ENCODE data around the gene HIVEP3.
A peak's percentile ranks its signal among the peaks of the same experiment; 100 is the strongest.

HIVEP3 gene

DNA sequence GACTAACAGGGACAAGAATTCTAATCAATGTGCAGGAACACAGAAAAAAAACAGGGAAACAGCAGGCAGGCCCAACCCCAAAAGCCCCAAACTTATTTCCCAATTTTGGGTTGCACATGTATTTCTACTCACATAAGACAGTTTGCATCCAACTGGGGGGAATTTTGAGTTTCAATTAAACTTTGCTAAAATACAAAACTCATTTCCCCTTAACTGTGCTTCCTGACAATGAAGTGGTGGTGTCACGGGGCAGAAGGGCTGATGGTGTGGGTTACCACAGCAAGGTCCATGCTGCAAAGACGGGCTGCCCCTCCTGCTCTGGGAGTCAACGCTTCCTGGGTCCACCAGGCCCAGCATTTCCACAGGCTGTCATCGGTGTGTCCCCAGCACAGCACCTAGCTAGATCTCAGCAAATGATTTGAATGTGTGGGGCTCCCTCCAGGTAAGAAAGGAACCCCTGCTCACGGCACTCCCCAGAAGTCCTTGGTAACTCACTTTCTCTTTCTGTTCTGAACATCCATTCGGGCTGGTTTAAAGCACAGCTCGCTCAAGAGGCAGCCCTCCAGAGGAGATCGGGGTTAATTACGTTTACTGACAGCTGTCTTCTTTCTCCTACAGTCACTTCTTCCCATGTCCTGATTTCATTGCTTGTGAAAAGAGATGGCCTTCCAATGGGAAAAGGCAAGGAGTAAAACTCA is 27.4 kb downstream of the HIVEP3 start:
- DNase-seq = peak; percentile 55

GRCh38 chr1:41890825-41891198 is 27.9 kb downstream of the HIVEP3 start:
- peak; percentile 6 for DNase-seq

DNA sequence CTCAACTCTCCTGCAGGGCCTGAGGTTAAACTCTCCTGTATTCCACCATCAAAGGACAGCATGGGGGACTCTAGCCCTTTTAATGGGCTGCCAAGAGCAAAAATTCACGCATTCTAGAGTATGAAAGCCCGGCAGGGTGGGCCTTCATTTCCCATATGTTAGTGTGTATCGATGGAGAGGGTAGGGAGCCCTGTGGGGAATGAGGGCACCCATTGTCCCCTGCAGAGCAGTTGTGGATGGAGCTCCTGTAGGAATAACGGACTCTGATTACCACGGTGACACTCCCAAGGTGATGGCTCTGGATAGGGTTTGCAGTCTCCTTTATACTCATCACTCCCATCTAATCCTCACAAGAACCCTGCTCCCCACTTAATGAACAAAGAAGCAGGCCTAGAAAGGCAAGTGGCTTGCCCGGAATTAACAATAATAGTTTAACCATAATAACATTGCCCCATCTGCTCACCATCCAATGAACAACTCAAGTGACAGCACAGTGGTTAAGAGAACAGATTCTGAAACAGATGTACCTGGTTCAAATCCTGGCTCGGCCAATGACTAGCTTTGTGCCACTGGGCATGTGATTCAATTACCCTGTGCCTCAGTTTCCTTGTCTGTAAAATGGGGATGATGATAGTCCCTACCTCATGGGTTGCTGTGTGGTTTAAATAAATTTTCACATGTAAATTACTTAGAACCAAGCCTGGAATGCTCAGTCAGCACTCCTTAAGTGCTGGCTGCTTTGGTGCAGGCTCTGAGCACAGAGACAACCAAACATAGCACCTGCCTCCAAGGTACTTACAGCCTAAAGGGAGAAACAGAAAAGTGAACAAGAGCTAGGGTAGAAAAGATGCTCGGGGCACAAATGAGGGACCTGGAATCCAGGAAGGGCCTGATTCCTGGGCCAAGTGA is 29.0 kb downstream of the HIVEP3 start:
- DNase-seq = peak; percentile 88

DNA sequence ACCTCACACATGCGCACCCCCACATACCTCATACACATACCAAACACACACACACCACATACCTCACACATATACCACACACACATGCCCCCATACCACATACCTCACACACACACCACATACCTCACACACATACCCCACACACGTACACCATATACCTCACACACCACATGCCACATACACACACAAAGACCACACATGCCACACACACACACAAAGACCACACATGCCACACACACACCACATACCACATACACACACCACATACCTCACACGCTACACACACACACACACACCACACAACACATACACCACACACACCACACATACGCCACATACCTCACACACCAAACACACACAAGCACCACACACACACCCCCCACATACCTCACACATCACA is 30.0 kb downstream of the HIVEP3 start:
- DNase-seq = no peak

- no peak for DNase-seq
These were observed 31.4 kb downstream of the HIVEP3 start for GRCh38 chr1:41887365-41887764.

- DNase-seq = no peak
These were observed 34.2 kb downstream of the HIVEP3 start for GRCh38 chr1:41884256-41885230.

- DNase-seq = no peak
These were observed 35.2 kb downstream of the HIVEP3 start for GRCh38 chr1:41883507-41883906.

DNA sequence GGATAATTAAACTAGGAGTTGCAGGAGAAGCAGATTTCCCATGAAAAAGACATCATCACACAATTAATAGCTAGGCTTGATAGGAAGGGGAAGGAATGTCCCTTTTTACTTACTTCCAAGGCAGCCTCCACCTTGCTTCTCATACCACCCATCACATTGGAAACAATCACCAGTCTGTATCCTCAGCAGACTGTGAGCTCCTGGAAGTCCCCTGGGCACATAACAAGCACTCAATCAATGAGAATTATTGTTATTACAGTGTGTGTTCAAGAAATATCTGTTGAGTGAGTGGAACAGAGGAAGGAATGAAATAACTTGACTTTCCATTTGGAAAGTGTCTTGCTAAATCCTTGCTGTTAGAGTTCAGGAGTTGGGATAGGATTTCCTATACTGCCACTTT is 36.2 kb downstream of the HIVEP3 start:
- no peak for DNase-seq

GRCh38 chr1:41882068-41882477 is 36.6 kb downstream of the HIVEP3 start:
- DNase-seq = no peak

DNA sequence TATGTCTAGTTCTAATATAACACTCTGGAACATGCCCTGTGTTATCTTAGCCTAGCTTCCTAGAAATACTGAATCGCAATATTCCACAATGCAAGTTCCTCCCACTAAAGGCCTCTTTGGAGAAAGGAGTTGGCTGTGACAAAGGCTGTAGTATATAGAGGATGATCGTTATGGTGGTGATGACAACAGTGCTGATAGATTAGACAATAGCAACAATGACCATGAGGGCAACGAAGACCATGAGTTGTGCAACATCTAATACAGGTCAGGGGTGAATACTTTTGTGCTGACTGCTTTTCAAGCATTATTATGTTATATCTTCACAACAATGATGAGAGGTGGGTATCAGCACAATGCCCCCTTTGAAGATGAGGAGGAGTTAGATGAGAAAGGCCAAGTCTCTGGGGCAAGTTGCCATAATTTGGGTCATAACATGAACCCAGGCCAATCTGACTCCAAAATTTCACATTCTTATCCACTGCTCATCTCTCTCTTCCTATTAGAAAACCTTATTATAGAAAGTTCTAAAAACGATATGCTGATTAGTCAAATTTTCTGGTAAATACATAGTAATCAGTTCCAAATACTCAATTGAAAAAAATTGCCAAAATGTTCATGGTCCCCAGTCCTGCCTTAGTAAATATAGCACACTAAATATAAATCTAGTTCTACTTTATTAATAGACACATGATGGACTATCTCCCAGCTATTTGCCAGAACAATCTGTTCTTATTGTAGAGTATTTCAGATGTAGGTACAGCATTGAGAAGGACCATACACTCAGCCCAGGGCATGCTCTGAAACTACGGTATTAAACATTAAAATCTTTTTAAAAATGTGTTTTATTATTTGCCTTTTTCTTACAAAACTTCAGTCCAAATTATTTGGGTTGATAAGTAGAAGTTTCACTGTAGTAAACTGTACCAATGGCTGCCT is 37.5 kb downstream of the HIVEP3 start:
- DNase-seq = no peak

- DNase-seq = no peak
These were observed 38.5 kb downstream of the HIVEP3 start for GRCh38 chr1:41880261-41880660.

DNA sequence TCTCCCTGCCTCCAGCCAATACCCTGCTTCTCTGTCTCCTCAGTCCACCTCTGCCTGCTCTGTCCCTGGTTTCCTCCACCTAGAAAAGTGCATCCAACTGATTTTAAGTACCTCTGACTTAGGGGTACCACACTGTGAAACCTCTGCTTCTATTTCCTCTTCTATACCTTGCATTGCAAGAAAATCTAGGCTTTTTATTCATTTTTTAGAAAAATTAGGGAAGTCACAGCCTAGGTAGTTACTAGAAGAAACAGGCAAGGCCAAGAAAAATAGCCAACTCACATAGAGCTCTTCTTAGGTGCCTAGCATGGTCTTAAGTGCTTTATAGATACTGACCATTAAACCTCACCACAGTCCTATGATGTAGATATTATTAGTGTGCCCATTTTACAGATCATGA is 39.1 kb downstream of the HIVEP3 start:
- no peak for DNase-seq

- DNase-seq = no peak
These were observed 39.8 kb downstream of the HIVEP3 start for GRCh38 chr1:41878911-41879310.

DNA sequence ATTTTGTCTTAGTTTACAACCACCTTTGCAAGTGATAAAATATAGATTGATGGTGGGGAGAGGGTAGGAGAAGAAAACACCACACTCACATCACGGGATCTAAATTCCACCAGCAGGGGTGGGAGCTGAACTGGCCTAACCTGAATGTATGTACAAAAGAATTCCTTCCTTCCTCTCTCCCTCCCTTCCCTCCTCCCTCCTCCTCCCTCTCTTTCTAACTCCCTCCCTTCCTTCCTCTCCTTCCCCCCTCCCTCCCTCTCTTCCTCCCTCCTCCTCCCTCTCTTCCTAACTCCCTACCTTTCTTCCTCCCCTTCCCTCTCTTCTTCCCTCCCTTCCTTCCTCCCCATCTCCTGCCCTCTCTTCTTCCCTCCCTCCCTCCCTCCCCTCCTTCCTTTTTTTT is 40.2 kb downstream of the HIVEP3 start:
- DNase-seq = no peak

GRCh38 chr1:41876576-41877445 is 41.9 kb downstream of the HIVEP3 start:
- no peak for DNase-seq

GRCh38 chr1:41875487-41875886 is 43.2 kb downstream of the HIVEP3 start:
- DNase-seq = no peak

GRCh38 chr1:41874903-41875411 is 43.8 kb downstream of the HIVEP3 start:
- DNase-seq = no peak

GRCh38 chr1:41874151-41874719 is 44.5 kb downstream of the HIVEP3 start:
- no peak for DNase-seq

DNA sequence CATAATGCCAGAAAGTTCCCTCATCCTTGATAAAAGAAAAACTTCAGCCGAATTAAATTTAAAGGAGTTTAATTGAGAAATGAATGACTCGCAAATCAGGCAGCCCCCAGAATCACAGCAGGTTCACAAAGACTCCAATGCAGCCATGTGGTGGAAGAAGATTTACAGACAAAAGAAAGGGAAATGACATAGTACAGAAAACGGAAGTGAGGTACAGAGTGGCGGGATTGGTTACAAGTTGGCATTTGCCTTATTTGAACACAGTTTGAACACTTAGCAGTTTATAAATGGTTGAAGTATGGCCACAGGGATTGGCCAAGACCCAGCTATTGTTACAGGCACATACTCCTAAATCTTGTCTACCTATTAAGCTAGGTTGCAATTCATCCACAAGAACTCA is 46.6 kb downstream of the HIVEP3 start:
- DNase-seq = no peak

DNA sequence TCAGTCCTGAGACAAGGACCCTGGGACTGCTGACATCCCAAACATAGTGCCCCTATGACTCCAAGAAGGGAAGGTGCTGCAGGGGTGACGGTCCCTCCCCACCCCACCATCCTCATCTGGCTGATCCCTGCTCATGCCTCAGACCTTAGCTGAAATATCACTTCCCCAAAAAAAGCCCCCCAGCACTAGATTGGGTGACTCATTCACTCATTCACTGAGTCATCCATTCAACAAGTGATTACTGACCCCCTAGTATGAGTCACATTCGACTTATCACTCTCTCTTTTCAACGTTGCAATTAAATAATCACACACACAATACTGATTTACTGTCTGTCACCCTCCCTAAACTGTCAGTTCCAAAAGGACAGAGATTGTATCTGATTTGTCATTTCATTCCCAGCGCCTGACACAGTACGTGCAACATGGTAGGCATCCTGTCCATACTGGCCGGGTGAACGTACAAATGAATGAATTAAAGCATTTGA is 48.6 kb downstream of the HIVEP3 start:
- no peak for DNase-seq

Measured in NCI-H524 treated with DMSO at 0.1 percent for 48 hours (cell line).